Measurements from ENCODE around the gene ABR. TPM values are rescaled to one million over a fixed set of nuclear protein-coding genes. Genes with fewer than 3 reads are reported as not detected.

The ABR gene
- total RNA-seq, 1 donor from 2014 or later = 70.9 TPM

DNA sequence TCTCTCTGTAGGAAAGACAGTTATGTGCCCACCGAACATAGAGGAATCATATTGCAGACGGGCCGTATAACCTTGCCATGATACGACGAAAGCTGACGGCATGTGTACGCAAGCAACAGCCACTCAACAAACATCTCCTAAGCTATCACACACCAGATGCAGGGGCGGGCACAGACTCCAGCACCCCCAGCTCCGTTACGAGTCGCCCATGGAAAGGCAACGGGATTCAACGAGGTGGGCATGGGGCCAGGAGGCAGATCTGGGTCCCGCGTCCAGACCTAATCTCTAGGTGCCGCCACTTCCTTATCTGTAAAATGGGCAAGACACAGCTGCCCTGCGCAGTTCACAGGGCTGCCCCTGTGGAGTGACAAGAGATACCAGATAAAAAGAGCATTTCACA is 35.6 kb downstream of the ABR start:
- H2AFZ ChIP-seq (ENCODE audit: low read depth, low read length) = no peak overlapping the region
- no peak for TF ChIP-seq EZH2 (IDR thresholded peaks at IDR 0.05; ENCODE audit: insufficient read depth, low read length)
- TF ChIP-seq, protein P1, sequence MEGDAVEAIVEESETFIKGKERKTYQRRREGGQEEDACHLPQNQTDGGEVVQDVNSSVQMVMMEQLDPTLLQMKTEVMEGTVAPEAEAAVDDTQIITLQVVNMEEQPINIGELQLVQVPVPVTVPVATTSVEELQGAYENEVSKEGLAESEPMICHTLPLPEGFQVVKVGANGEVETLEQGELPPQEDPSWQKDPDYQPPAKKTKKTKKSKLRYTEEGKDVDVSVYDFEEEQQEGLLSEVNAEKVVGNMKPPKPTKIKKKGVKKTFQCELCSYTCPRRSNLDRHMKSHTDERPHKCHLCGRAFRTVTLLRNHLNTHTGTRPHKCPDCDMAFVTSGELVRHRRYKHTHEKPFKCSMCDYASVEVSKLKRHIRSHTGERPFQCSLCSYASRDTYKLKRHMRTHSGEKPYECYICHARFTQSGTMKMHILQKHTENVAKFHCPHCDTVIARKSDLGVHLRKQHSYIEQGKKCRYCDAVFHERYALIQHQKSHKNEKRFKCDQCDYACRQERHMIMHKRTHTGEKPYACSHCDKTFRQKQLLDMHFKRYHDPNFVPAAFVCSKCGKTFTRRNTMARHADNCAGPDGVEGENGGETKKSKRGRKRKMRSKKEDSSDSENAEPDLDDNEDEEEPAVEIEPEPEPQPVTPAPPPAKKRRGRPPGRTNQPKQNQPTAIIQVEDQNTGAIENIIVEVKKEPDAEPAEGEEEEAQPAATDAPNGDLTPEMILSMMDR (IDR thresholded peaks at IDR 0.05; ENCODE audit: insufficient read depth, low read depth, low read length) = no peak
- H3K9me3 ChIP-seq (ENCODE audit: insufficient read depth, low read depth, low read length) = no peaks in the 10 kb centered on the region
- DNase-seq (ENCODE audit: low read depth) = no peak
- Mint-ChIP-seq H3K4me1 (ENCODE audit: low read depth, unreplicated experiment) (peaks cover 7% of the 10 kb centered on the region), H3K9me3 (ENCODE audit: unreplicated experiment) (no peaks in the 10 kb centered on the region), H3K4me3 (ENCODE audit: unreplicated experiment) (no peak overlapping the region), H3K36me3 (ENCODE audit: low read depth, unreplicated experiment) (peaks cover 6% of the 10 kb centered on the region), H3K27me3 (ENCODE audit: low read depth, unreplicated experiment) (peaks cover 2% of the 10 kb centered on the region), H3K27ac (ENCODE audit: unreplicated experiment) (no peak overlapping the region)
- H4K20me1 ChIP-seq (ENCODE audit: insufficient read depth, low read length) = peaks cover 39% of the 10 kb centered on the region
- no peaks in the 10 kb centered on the region for H3K36me3 ChIP-seq (ENCODE audit: insufficient read depth, low read length)
- peaks cover 6% of the 10 kb centered on the region for H3K4me1 ChIP-seq (ENCODE audit: insufficient read depth, low read length)
- H3K79me2 ChIP-seq (ENCODE audit: insufficient read depth, low read length) = peaks cover 3% of the 10 kb centered on the region
- peaks cover 2% of the 10 kb centered on the region for H3K27me3 ChIP-seq (ENCODE audit: insufficient read depth, low read length)
- no peak for FAIRE-seq
- H3K4me2 ChIP-seq (ENCODE audit: low read length) = no peak overlapping the region
- H3K9ac ChIP-seq (ENCODE audit: low read length) = no peak overlapping the region
- H3K4me3 ChIP-seq (ENCODE audit: insufficient read depth, low read depth, low read length) = no peak overlapping the region
- no peak overlapping the region for H3K27ac ChIP-seq (ENCODE audit: low read depth, low read length)

GRCh38 chr17:1143573-1143972 is 36.2 kb downstream of the ABR start:
- Mint-ChIP-seq H3K9me3 (ENCODE audit: unreplicated experiment) (no peaks in the 10 kb centered on the region), H3K27ac (ENCODE audit: unreplicated experiment) (no peak overlapping the region), H3K27me3 (ENCODE audit: low read depth, unreplicated experiment) (peaks cover 2% of the 10 kb centered on the region), H3K4me1 (ENCODE audit: low read depth, unreplicated experiment) (peaks cover 7% of the 10 kb centered on the region), H3K4me3 (ENCODE audit: unreplicated experiment) (no peak overlapping the region), H3K36me3 (ENCODE audit: low read depth, unreplicated experiment) (peaks cover 6% of the 10 kb centered on the region)
- no peak for TF ChIP-seq EZH2 (IDR thresholded peaks at IDR 0.05; ENCODE audit: insufficient read depth, low read length)
- TF ChIP-seq, protein P1 (IDR thresholded peaks at IDR 0.05; ENCODE audit: insufficient read depth, low read depth, low read length) = no peak
- Histone ChIP-seq H3K4me2 (ENCODE audit: low read length) (no peak overlapping the region), H4K20me1 (ENCODE audit: insufficient read depth, low read length) (peaks cover 39% of the 10 kb centered on the region), H3K27ac (ENCODE audit: low read depth, low read length) (no peak overlapping the region), H3K36me3 (ENCODE audit: insufficient read depth, low read length) (no peaks in the 10 kb centered on the region), H3K9me3 (ENCODE audit: insufficient read depth, low read depth, low read length) (no peaks in the 10 kb centered on the region), H2AFZ (ENCODE audit: low read depth, low read length) (no peak overlapping the region), H3K4me1 (ENCODE audit: insufficient read depth, low read length) (peaks cover 10% of the 10 kb centered on the region), H3K27me3 (ENCODE audit: insufficient read depth, low read length) (peaks cover 2% of the 10 kb centered on the region), H3K4me3 (ENCODE audit: insufficient read depth, low read depth, low read length) (no peak overlapping the region), H3K79me2 (ENCODE audit: insufficient read depth, low read length) (peaks cover 3% of the 10 kb centered on the region), H3K9ac (ENCODE audit: low read length) (no peak overlapping the region)
- FAIRE-seq (no peak), DNase-seq (ENCODE audit: low read depth) (no peak)

- Histone ChIP-seq H3K4me2 (ENCODE audit: low read length) (no peak overlapping the region), H3K36me3 (ENCODE audit: insufficient read depth, low read length) (no peaks in the 10 kb centered on the region), H3K27ac (ENCODE audit: low read depth, low read length) (no peak overlapping the region), H3K27me3 (ENCODE audit: insufficient read depth, low read length) (peaks cover 2% of the 10 kb centered on the region), H4K20me1 (ENCODE audit: insufficient read depth, low read length) (peaks cover 38% of the 10 kb centered on the region), H3K4me3 (ENCODE audit: insufficient read depth, low read depth, low read length) (no peak overlapping the region), H3K9me3 (ENCODE audit: insufficient read depth, low read depth, low read length) (no peaks in the 10 kb centered on the region), H3K4me1 (ENCODE audit: insufficient read depth, low read length) (peaks cover 15% of the 10 kb centered on the region), H3K9ac (ENCODE audit: low read length) (no peak overlapping the region), H3K79me2 (ENCODE audit: insufficient read depth, low read length) (peaks cover 3% of the 10 kb centered on the region), H2AFZ (ENCODE audit: low read depth, low read length) (no peak overlapping the region)
- H3K27me3 Mint-ChIP-seq (ENCODE audit: low read depth, unreplicated experiment) = peaks cover 2% of the 10 kb centered on the region
- H3K9me3 Mint-ChIP-seq (ENCODE audit: unreplicated experiment) = no peaks in the 10 kb centered on the region
- no peak for DNase-seq (ENCODE audit: low read depth)
- H3K27ac Mint-ChIP-seq (ENCODE audit: unreplicated experiment) = no peak overlapping the region
- H3K4me1 Mint-ChIP-seq (ENCODE audit: low read depth, unreplicated experiment) = peaks cover 7% of the 10 kb centered on the region
- TF ChIP-seq, protein P1 (IDR thresholded peaks at IDR 0.05; ENCODE audit: insufficient read depth, low read depth, low read length) = no peak
- TF ChIP-seq EZH2 (IDR thresholded peaks at IDR 0.05; ENCODE audit: insufficient read depth, low read length) = no peak
- FAIRE-seq = no peak
- peaks cover 6% of the 10 kb centered on the region for H3K36me3 Mint-ChIP-seq (ENCODE audit: low read depth, unreplicated experiment)
- no peak overlapping the region for H3K4me3 Mint-ChIP-seq (ENCODE audit: unreplicated experiment)
Measured at GRCh38 chr17:1142561-1142971, 37.2 kb downstream of the ABR start.

Measured in astrocyte (in vitro differentiated cells and primary cell).